ENCODE results near the gene OR51B2.
"Not testable (repeated sequence)": the region's sequence is repeated elsewhere in the genome, so short reads cannot be mapped to it uniquely, and the experiment has no call there.

Gene OR51B2, protein sequence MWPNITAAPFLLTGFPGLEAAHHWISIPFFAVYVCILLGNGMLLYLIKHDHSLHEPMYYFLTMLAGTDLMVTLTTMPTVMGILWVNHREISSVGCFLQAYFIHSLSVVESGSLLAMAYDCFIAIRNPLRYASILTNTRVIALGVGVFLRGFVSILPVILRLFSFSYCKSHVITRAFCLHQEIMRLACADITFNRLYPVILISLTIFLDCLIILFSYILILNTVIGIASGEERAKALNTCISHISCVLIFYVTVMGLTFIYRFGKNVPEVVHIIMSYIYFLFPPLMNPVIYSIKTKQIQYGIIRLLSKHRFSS

DNA sequence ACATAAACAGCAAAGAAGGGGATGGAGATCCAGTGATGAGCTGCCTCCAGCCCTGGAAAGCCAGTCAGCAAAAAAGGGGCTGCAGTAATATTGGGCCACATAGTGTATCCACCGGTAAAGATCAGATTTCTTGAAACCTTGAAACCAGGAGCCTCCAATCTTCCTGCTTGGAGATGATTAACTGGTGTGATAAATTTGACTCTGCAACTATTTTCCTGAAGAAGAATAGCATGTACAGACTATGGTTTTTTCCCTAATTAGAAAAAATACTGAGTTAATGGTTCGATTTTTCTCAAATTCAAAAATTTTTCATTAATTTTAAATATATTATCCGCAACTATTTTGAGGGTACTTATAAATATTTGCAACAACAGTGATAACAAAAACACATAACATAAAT, at the start of gene OR51B2:
Gene OR51B2, minus strand, starts transcription at position 101 of the 400 bp plus-strand sequence. Its CDS starts 0 bp downstream, at position 101.
- no peak for DNase-seq

DNA sequence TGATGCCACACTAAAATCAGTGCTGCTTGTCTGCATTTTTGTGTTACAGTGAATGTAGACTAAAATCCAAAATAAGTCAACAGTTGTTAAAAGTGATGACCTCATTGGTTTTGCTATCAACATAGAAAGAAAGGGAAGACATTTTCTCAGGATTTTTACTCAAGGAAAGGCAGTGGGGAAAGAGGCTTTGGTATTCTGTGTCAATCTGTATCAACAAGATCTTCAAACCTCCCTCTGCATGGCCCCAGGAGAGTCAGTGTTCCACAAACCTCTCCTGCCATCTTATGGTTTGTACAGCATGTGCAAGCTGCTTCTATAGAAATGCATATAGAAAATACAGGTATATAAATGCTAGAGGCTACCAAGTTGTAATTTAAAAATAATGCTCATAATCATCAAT, 45.7 kb upstream of the OR51B2 start:
- peak; percentile 63 for DNase-seq

DNA sequence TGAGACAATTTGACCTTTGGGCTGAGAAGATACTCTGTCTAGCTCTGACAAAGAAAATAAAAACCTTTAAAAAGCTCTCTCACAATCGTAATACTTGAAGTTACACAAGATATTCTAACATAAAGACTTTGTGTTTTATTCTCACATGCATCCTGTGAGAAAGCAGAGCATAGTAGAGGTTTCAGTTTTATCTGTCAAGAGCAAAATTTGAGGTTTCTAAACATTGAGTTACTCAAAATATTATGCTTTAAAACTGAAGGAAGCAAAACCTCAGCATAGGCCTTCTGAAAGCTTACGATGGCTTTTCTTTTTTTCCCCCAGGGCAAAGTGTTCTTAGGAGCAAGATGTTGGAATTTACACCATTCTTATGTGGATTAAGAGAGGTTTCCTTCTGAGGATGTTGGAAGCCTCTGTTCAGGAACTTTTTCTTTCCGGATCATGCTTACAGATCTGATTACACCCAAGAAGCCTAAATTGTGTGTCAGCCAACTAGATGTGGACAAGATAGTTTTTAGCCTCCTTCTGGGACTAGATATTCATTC, 44.5 kb upstream of the OR51B2 start:
- no peak for DNase-seq

DNA sequence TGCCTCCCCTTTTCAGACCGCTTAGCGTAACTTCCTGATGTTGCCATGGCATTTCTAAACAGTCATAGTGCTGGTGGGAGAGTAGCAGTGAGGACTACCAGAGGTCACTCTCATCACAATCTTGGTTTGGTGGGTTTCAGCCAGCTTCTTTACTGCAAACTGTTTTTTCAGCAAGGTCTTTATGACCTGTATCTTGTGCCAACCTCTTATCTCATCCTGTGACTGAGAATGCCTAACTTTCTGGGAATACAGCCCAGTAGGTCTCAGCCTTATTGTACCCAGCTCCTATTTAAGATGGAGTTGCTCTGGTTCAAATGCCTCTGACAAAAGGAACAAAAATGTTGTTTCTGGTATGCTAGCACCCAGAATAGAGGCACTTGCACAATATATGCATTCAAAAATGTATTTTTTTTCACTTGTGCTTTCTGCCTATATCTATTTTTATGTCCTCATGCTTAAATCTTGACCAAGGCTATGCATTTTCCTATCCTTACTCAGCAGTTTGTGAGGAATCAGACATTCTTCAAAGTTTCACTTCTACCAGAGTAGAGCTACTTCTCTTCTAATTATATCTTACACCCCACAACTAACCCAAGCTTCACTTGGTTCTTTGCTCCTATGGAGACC, 43.5 kb upstream of the OR51B2 start:
- DNase-seq: peak; percentile 87

DNA sequence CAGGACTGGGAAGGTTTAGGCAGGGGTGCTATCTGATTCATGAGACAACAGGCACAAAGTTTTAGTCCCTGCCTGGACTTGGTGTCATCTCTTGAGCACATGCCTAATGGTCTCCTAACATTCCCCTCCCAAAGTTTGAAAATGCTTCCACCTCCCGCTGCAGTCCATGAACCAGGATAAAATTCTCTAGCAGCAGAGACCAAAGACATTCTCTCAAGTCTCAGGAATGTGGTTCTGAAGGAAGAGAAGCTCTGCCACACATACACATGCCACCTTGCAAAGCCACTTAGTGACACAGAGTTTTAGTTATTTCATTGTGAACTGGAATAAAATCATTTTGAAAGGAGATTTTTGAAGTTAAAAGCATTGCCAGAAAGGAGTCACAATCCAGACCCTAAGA, 42.8 kb upstream of the OR51B2 start:
- DNase-seq: peak; percentile 53

DNA sequence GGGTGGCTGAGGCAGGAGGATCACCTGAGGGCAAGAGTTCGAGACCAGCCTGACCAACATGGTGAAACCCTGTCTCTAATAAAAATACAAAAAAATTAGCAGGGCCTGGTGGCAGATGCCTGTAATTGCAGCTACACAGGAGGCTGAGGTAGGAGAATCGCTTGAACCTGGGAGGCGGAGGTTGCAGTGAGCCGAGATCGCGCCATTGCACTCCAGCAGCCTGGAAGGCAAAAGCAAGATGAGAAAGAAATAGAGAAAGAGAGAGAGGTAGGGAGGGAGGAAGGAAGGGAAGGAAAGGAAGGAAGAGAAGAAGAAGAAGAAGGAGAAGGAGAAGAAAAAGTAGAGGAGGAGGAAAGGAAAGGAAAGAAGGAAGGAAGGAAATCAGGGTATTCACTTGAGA, 42.3 kb upstream of the OR51B2 start:
- not testable (repeated sequence) for DNase-seq

DNA sequence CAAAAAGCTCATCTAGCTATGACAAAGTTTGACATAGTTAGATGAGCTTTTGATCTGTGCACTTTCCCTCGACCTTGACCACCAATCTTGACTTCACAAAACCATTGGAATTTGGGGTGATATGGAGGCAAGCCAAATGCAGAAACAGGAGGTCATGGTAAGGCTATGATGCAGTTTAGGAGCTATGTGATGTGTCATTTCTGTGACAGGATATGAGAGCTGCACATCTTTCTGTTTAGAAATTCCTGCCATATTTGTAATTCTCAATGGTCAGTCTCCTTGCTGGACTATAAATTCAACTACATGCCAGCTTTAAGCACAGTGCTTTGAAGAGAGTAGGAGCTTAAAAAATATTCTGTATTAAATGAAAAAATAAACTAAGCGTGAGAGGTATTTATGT, 40.1 kb upstream of the OR51B2 start:
- DNase-seq: peak; percentile 90

DNA sequence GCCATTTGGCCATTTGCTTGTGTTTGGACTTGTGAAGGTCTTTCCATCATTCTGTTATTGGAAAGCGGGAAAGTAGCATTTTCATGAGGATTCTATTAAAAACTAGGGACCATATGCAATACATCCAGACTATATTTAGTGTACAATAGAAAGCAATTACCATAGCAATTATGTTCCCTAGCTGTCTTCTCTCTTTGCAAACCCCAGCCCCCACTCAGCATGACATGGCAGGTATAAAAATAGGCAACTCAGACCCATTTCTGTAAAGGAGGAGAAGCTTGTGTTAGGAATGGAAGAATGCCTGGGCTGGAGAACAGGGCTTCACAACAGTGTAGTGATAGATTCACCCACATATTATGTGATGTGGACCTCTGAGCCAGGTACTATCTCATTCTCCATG, 39.6 kb upstream of the OR51B2 start:
- peak; percentile 35 for DNase-seq

DNA sequence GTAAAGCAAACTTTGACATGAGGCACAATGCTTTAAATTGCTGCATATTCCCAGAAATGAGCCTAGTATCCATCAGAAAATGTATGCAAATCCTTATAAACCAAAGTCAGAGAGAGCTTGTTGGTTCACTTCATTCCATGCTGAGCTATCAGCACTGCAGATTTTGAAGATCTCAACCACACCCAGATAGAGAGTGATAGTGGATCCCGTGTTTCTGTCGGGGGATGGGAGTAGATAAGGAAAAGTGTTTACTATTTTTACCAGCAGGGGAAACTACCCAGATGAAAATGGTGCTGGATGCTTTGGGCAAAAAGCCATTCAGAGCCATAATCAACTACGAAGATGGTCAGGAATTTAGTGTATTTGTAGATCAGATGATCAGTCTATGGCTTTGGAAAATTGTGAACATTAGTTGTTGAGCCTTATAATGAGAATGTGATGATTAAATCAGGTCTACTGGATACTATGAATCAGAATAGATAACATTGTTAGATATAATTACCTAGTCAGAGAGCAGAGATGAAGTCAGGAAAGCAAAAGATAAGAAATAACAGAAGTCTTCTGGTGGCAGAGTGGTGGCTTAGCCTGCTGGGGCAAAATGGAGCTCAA, 38.0 kb upstream of the OR51B2 start:
- no peak for DNase-seq

DNA sequence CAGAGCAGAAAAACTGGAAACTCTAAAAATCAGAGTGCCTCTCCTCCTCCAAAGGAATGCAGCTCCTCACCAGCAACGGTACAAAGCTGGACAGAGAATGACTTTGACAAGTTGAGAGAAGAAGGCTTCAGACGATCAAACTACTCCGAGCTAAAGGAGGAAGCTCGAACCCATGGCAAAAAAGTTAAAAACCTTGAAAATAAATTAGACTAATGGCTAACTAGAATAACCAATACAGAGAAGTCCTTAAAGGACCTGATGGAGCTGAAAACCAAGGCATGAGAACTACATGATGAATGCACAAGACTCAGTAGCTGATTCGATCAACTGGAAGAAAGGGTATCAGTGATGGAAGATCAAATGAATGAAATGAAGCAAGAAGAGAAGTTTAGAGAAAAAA, 31.9 kb upstream of the OR51B2 start:
- not testable (repeated sequence) for DNase-seq

DNA sequence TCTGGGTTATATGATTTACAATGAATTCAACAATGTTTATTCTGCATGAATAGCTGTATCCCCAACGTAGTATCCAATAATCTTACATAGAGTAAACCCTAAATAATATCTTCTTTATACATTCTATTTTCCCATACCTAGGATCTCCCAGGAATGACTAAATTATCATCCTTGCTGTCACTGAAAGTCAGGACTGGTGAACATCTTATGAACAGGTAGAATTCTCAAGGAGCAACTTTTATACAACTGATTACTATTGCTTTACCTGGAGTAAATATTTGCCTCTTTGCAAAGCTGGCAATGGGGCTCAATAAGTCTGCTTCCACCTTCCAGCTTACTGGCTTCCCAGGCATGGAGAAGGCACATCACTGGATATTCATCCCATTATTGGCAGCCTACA, 27.1 kb upstream of the OR51B2 start, which contains the start of gene OR51B6:
Gene OR51B6, plus strand, starts transcription at position 301 of the 400 bp plus-strand sequence. Its CDS starts 0 bp downstream, at position 301.
- no peak for DNase-seq

DNA sequence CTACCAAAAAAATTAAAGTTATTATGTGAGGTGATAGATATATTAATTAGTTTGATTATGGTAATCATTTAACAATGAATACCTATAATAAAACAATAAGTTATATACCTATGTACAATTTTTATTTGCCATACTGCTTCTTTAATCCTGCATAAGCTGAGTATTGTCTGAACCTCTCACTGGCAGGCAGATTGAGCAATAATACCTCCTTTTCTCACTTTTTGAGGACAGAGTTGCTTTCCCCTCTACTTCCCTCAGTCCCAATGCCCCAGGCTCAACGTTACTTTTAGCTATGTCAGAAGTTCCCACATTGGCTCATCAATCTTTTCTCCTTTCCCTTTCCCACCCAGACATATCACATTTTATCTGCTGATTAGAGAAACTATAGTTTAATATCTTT, 25.5 kb upstream of the OR51B2 start:
- no peak for DNase-seq

DNA sequence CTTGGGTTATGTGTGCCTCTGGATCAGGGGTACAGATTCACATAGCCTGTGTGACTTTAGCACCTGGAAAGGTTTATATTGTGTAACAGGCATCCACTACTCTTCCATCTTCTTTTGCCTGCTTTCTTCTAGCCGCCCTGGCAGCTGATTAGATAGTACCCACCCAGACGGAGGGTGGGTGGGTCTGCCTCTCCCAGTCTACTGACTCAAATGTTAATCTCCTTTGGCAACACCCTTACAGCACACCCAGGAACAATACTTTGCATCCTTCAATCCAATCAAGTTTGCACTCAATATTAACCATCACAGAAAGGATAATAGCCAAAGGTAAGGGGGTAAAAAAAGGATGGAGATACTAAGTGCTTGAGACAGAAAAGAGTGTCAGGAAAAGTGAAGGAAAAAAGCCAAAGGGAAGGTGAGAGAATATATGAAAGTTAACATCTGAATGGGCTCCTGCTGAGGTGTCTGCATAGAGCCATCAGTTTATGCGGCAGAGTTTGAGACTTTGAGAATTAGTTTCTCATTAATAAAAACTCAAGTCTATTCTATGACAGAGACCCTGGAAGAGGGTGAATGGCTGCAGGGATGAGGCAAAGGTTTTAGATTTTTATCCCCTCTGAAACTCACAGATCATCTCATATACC, 24.6 kb upstream of the OR51B2 start:
- no peak for DNase-seq

DNA sequence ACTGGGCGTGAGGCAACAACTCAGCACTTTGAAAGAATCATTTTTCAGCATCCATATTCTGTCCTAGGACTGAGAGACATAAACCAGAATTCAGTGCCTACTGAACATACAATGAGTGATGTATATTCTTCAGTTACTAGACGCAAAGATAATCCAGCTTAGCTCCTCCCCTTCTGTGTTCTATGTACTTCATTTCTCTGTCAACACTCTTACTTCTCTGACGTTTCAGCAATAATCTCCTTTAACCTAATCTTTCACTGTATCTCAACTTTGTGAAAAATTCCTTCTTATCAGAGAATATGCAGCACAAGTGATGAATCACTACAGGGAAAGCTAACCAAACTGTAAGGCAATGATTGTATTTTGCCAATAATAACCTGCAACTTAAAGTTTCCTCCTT, 21.7 kb upstream of the OR51B2 start:
- DNase-seq: peak; percentile 26

DNA sequence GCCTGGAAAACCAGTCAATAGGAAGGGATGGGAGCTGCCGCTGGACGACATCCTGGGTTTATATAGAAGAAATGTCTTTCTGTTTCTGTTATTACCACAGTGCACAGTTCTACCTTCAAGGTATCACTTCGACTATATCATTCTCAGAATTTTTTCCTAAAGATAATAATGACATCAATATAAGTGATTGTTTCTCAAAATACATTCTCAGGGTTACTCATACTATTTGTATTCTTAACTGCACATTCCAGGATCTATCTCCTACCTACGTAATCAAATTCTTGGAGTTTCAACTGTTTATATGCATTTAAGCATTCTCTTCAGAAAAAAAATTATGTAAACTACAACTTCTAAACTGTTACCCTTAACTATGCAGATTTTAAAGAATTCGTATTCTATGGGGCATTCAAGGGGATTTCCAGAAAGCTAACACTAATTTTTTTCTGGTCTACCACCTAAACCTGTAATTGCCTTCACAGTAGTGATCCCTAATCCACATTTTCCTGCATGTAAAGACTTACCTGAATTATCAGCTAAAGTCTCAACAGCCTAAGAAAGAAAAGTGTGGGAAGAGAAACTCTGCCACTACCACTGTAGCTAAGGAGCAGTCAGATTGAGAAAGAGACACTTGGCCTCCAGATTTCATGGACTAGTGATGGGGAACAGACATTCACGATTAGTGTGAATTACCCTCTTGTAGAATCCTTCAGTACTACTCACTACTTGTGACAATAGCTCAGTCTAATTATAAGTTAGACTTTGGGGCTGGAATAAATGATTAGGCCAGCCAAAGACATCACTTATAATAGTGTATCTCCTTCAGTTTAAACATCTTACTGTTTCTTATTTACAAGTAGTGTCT, 19.6 kb upstream of the OR51B2 start, which contains the start of gene OR51B5:
Gene OR51B5, minus strand, starts transcription at position 51 of the 862 bp plus-strand sequence. Its CDS starts 0 bp downstream, at position 51.
- peak; percentile 7 for DNase-seq

DNA sequence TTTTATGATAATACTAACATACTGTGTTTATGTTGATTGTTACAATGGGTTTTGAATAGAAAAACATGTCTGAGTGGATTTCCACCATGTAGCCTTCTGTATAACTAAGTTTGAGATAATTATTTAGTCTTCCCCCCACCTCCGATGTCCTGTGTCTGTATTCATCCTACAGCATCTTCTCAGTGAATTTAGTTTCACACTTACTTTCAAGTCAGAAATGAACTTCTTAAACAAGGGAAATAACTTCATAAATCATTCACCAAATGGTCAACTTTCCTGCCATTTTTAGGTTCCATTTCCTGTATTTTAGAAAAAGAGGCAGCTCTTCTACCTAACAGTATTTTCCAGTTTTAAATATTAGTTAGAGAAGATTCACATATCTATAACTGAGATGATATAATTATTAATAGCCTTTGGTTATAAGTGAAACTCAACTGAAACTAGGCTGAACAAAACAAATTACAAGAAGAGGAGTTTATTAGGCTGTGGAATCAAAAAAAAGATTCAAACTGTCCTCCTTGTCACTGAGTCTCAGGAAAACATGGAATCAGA, 15.8 kb upstream of the OR51B2 start:
- no peak for DNase-seq

DNA sequence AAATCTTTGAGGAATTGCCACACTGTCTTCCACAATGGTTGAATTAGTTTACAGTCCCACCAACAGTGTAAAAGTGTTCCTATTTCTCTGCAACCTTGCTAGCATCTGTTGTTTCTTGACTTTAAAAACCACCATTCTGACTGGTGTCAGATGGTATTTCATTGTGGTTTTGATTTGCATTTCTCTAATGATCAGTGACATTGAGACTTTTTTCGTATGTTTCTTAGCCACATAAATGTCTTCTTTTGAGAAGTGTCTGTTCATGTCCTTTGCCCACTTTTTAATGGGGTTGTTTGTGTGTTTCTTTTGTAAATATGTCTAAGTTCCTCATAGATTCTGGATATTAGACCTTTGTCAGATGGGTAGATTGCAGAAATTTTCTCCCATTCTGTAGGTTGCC, 13.2 kb upstream of the OR51B2 start:
- DNase-seq: not testable (repeated sequence)

DNA sequence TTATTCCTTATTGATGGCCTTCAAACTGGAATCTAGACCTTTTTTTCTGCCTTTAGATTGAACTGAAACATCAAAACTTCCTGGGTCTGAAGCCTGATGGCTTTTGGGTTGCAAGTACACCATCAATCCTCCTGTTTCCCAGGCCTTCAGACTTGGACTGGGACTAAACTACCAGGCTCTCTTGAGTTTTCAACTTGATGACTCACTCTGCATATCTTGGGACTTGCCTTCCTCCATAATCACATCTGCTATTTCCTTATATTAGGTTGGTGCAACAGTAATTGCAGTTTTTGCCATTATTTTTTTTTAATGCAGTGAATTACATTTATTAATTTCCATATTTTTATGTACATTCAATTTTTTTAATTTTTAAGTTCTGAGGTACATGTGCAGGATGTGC, 12.2 kb upstream of the OR51B2 start:
- DNase-seq: peak; percentile 21

DNA sequence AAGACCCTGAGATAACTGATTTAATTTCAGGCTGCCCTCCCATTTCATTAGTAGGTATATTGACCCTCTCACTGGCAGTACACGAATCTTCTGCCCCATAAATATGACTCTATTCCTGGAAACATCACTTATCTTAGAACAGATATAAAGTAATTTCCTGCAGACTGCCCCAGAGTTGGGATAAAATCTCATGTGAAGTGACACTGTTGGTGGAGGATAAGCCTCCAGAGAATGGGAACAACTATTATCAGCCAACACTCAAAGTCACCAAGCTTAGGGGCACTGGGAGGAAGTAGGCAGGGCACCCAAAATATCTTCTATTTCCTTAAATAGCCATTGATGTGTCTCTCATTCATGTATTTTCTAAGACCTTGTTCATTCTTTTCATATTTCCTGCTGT, 11.1 kb upstream of the OR51B2 start:
- DNase-seq: no peak

DNA sequence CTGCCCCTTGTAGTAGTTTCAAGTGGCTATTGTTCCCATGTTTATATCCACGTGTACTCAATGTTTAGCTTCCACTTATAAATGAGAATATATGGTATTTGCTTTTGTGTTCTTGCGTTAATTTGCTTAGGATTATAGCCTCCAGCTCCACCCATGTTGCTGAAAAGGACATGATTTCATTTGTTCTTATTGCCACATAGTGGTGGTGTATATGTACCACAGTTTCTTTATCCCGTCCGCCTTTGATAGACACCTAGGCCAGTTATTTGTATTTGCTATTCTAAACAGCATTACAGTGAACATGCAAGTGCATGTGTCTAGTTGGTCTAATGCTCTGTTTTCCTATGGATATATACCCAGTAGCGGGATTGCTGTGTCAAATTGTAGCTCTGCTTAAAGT, 6.8 kb downstream of the OR51B2 start:
- DNase-seq: no peak

DNA sequence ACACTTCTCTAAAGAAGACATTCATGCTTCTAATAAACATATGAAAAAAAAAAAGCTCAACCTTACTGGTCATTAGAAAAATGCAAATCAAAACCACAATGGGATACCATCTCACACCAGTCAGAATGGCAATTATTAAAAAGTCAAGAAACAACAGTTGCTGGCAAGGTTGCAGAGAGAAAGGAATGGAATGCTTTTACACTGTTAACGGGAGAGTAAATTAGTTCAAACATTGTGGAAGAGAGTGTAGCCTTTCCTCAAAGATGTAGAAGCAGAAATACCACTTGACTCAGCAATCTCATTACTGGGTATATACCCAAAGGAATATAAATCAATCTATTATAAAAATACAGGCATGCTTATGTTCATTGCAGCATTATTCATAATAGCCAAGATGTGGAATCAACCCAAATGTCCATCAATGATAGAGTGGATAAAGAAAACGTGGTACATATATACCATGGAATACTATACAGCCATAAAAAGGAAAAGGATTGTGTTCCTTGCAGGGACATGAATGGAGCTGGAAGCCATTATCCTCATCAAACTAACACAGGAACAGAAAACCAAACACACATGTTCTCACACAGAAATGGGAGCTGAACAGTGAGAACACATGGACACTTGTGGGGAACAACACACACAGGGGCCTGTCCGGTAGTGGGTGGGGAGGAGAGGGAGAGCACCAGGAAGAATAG, 10.6 kb downstream of the OR51B2 start:
- DNase-seq: not testable (repeated sequence)

Data from fibroblast of skin of right biceps (primary cell).